Suprapubic skin (tissue), 4 donors: ENCODE data around the gene CHIT1. TPM values are rescaled to one million over a fixed set of nuclear protein-coding genes. Genes with fewer than 3 reads are reported as not detected.

ENCODE experiments used
- DNase-seq, 2 donors: peaks; one replicate each; pipeline ENCODE4 v3.0.0-alpha.2; 2019; ENCODE audit warnings: low spot score in 2 of 2
- H3K27ac ChIP-seq: fragments of 200-600 bp; sonication (generic); one replicate; pipeline ENCODE4 v1.5.1; 2019
- H3K27me3 ChIP-seq: fragments of 200-600 bp; sonication (generic); one replicate; pipeline ENCODE4 v1.5.1; 2019
- H3K36me3 ChIP-seq: fragments of 200-600 bp; sonication (generic); one replicate; pipeline ENCODE4 v1.5.1; 2019
- H3K4me1 ChIP-seq: fragments of 200-600 bp; sonication (generic); one replicate; pipeline ENCODE4 v1.5.1; 2019
- H3K4me3 ChIP-seq: fragments of 200-600 bp; sonication (generic); one replicate; pipeline ENCODE4 v1.5.1; 2019; ENCODE audit warnings: mild to moderate bottlenecking
- H3K9me3 ChIP-seq: fragments of 200-600 bp; sonication (generic); one replicate; pipeline ENCODE4 v1.5.1; 2019
- EP300 ChIP-seq: sonication (generic); formaldehyde crosslinking; IDR thresholded peaks from one replicate; pipeline ENCODE4 v1.6.1; 2017; ENCODE audit warnings: antibody characterized with exemption
- POLR2A ChIP-seq, 2 donors: fragments of 450-650 bp; IDR thresholded peaks; one replicate each; pipeline ENCODE4 v1.6.1; 2017; ENCODE audit warnings: antibody characterized with exemption in 2 of 2, mild to moderate bottlenecking in 2 of 2, moderate library complexity in 2 of 2
- POLR2AphosphoS5 ChIP-seq, 3 donors: sonication (generic); formaldehyde crosslinking; IDR thresholded peaks; one replicate each; pipeline ENCODE4 v1.6.1; 2017; ENCODE audit warnings: antibody characterized with exemption in 3 of 3
- WGBS: methylation state at CpG from one replicate; pipeline ENCODE4 v1.1.5; 2018; 5-methylcytosine and 5-hydroxymethylcytosine counted together
- total RNA-seq, 4 donors: library from RNA; depleted of rRNA; stranded (reverse); fragments of >200 nt; gene quantifications; one replicate each; pipeline ENCODE4 v1.1.0, GENCODE V29; 2016
- TF ChIP-seq, protein P1 (sequence below), 2 donors: fragments of 200-600 bp in 1 of 2; fragments of 450-650 bp in 1 of 2; sonication (generic) in 1 of 2; IDR thresholded peaks; one replicate each; pipeline ENCODE4 v1.5.1; 2016 to 2019; ENCODE audit warnings: antibody characterized with exemption in 2 of 2, mild to moderate bottlenecking in 1 of 2, moderate library complexity in 1 of 2

Gene CHIT1
- total RNA-seq, 4 donors from 2014 or later = 0.23 to 0.68 (median 0.32) TPM; not detected in 1

GRCh38 chr1:203201516-203202205, 27.8 kb downstream of the CHIT1 start:
- no peak for DNase-seq

DNA sequence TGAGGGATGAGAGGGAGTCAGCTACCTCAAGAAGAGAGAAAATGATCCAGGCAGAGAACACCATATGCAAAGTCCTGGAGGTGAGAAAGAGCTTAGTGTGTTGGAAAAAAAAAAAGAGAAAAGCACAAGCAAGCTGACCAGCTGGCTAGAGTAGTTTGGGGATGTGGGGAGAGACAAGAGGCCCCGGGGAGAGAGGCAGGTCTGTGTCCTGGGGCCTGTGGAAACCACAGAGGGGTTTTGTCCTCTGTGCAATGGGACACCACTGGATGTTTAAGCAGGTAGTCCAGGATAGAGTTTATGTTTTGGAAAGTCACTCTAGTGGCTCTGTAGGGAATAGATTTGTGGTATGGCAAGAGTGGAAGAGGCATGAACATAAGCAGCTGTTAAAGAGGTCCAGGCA, 28.6 kb downstream of the CHIT1 start:
- Histone ChIP-seq H3K9me3 (no peaks in the 10 kb centered on the region), H3K36me3 (no peaks in the 10 kb centered on the region), H3K27ac (no peak overlapping the region), H3K4me3 (no peak overlapping the region), H3K4me1 (peaks cover 20% of the 10 kb centered on the region), H3K27me3 (peaks cover 3% of the 10 kb centered on the region)
- WGBS = 78% methylated on average over 1 of the region's 1 CpG
- TF ChIP-seq POLR2A (IDR thresholded peaks at IDR 0.05) (no peak), EP300 (no peak), POLR2AphosphoS5 (IDR thresholded peaks at IDR 0.05) (no peak)
- TF ChIP-seq, protein P1, sequence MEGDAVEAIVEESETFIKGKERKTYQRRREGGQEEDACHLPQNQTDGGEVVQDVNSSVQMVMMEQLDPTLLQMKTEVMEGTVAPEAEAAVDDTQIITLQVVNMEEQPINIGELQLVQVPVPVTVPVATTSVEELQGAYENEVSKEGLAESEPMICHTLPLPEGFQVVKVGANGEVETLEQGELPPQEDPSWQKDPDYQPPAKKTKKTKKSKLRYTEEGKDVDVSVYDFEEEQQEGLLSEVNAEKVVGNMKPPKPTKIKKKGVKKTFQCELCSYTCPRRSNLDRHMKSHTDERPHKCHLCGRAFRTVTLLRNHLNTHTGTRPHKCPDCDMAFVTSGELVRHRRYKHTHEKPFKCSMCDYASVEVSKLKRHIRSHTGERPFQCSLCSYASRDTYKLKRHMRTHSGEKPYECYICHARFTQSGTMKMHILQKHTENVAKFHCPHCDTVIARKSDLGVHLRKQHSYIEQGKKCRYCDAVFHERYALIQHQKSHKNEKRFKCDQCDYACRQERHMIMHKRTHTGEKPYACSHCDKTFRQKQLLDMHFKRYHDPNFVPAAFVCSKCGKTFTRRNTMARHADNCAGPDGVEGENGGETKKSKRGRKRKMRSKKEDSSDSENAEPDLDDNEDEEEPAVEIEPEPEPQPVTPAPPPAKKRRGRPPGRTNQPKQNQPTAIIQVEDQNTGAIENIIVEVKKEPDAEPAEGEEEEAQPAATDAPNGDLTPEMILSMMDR (IDR thresholded peaks at IDR 0.05) = no peak
- DNase-seq = no peak

More at GRCh38 chr1:203201516-203202205, 27.8 kb downstream of the CHIT1 start:
- no peak overlapping the region for H3K27ac ChIP-seq
- H3K27me3 ChIP-seq = peaks cover 3% of the 10 kb centered on the region
- no peak for TF ChIP-seq EP300
- TF ChIP-seq, protein P1 (IDR thresholded peaks at IDR 0.05) = no peak
- H3K36me3 ChIP-seq = no peaks in the 10 kb centered on the region
- no peaks in the 10 kb centered on the region for H3K9me3 ChIP-seq
- H3K4me3 ChIP-seq = no peak overlapping the region
- 71% methylated on average over 10 of the region's 10 CpGs for WGBS
- peaks cover 20% of the 10 kb centered on the region for H3K4me1 ChIP-seq

DNA sequence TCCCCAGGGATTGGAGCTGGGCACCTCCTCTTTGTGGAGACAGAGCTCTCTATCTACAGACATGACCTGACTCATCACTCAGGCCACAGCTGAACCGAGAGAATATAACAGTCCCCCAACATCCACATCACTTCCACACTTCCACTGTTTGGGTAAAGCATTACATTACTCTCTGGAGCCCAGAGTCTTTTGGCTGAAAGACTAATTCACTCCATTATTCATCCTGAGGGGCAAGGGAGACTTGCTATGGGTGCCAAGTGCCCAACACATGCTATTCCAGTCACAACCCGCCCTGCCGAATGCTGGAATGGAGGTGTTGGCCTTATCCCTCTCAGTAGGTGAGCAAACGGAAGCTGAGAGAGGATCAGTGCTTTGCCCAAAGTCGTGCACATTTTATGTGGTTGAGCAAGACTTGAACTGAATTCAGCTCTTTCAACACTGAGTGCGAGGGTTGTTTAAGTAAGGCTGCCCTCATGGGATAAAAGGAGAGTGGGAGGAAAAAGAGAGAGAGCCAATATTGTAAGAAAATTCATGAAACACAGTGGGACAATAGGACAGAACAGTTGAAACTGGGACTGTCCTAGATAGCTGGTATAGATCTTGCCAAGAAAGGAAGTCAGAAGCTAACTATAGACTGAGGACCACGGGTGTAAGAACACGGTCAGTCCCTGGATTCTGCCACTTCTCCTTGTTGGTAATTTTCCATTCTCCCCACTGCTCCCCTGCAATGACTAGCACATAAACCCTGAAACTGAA, 29.5 kb downstream of the CHIT1 start:
- Histone ChIP-seq H3K4me1 (peaks cover 20% of the 10 kb centered on the region), H3K9me3 (no peaks in the 10 kb centered on the region), H3K27ac (no peak overlapping the region), H3K36me3 (no peaks in the 10 kb centered on the region), H3K4me3 (no peak overlapping the region), H3K27me3 (peaks cover 3% of the 10 kb centered on the region)
- DNase-seq = no peak
- WGBS = 28% methylated on average over 8 of the region's 8 CpGs
- no peak for TF ChIP-seq POLR2AphosphoS5 (IDR thresholded peaks at IDR 0.05)
- TF ChIP-seq, protein P1 (IDR thresholded peaks at IDR 0.05) = no peak
- no peak for TF ChIP-seq EP300
- TF ChIP-seq POLR2A (IDR thresholded peaks at IDR 0.05) = no peak

GRCh38 chr1:203199481-203199815, 30.0 kb downstream of the CHIT1 start:
- 81% methylated on average over 5 of the region's 6 CpGs for WGBS
- Histone ChIP-seq H3K36me3 (no peaks in the 10 kb centered on the region), H3K27ac (no peak overlapping the region), H3K4me1 (peaks cover 20% of the 10 kb centered on the region), H3K9me3 (no peaks in the 10 kb centered on the region), H3K27me3 (peaks cover 3% of the 10 kb centered on the region), H3K4me3 (no peak overlapping the region)
- no peak for DNase-seq
- TF ChIP-seq POLR2AphosphoS5 (IDR thresholded peaks at IDR 0.05) (no peak), POLR2A (IDR thresholded peaks at IDR 0.05) (no peak), EP300 (no peak)
- TF ChIP-seq, protein P1 (IDR thresholded peaks at IDR 0.05) = no peak

DNA sequence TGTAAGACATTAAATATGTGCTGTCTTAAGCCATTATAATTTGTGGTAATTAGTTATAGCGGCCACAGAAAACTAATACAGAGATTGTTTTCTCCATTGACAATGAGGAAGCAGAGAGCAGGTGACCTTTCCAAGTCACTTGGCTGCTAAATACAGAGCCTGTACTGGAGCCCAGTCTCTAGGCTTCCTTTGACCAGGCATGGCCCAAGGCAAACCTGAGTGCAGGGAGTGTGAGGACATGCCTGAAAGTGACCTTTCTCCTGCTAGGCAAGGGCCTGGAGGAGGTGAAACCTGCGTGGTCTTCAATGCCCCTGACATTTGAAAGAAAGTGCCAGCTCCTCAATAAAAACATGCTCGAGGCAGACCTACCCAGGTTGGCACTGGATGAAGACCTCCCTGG, 30.5 kb downstream of the CHIT1 start:
- no peak overlapping the region for H3K27ac ChIP-seq
- H3K27me3 ChIP-seq = peaks cover 3% of the 10 kb centered on the region

More for the DNA sequence above, 30.5 kb downstream of the CHIT1 start:
- Histone ChIP-seq H3K36me3 (no peaks in the 10 kb centered on the region), H3K4me1 (peaks cover 20% of the 10 kb centered on the region), H3K9me3 (no peaks in the 10 kb centered on the region), H3K4me3 (no peak overlapping the region)
- DNase-seq = no peak
- 66% methylated on average over 2 of the region's 3 CpGs for WGBS
- TF ChIP-seq, protein P1 (IDR thresholded peaks at IDR 0.05) = no peak
- no peak for TF ChIP-seq EP300
- no peak for TF ChIP-seq POLR2A (IDR thresholded peaks at IDR 0.05)
- no peak for TF ChIP-seq POLR2AphosphoS5 (IDR thresholded peaks at IDR 0.05)
